ENCODE measurements around the gene ZNF689.

ZNF689 gene

DNA sequence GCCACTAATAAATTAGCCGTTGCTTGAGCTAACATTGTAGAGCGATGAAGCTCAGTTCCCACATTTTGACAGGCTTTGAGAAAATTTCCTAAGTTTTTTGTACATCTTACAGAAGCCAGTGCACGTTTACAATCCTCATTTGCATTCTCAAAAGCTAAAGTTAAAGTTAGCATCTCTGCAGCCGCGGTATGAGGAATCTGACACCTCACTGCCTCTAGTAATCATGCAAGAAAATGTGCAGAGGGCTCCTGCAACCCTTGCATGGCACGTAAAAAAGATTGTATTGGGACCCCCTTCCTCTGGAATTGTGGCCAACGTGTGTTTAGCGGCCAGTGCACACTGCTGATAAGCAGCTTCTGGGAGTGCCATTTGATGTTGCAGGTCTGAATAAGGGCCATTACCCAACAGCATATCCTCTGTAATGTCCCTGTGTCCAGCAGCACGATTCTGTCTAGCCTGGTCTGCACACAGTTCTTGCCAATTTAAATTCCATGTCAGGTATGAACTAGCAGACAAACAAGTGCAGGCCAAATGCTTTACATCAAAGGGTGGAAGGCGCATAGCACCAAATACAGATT lies 12.4 kb upstream of the ZNF689 start:
- no peak for DNase-seq (ENCODE audit: low spot score)
- in situ Hi-C loops (cut with MboI; ENCODE audit: low sequenced_read_pairs, unreplicated experiment) = loop anchor here (25.0 kb wide), 2 partner anchors 185 to 510 kb away; partner anchors contain the start of genes DCTPP1, GDPD3, MAPK3 and SEPHS2
- TF ChIP-seq, protein P1, sequence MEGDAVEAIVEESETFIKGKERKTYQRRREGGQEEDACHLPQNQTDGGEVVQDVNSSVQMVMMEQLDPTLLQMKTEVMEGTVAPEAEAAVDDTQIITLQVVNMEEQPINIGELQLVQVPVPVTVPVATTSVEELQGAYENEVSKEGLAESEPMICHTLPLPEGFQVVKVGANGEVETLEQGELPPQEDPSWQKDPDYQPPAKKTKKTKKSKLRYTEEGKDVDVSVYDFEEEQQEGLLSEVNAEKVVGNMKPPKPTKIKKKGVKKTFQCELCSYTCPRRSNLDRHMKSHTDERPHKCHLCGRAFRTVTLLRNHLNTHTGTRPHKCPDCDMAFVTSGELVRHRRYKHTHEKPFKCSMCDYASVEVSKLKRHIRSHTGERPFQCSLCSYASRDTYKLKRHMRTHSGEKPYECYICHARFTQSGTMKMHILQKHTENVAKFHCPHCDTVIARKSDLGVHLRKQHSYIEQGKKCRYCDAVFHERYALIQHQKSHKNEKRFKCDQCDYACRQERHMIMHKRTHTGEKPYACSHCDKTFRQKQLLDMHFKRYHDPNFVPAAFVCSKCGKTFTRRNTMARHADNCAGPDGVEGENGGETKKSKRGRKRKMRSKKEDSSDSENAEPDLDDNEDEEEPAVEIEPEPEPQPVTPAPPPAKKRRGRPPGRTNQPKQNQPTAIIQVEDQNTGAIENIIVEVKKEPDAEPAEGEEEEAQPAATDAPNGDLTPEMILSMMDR (IDR thresholded peaks at IDR 0.05; ENCODE audit: borderline replicate concordance, control extremely low read depth, extremely low read depth, insufficient read depth, missing control alignments) = no peak

GRCh38 chr16:30621765-30622164 lies 11.6 kb upstream of the ZNF689 start:
- TF ChIP-seq, protein P1 (IDR thresholded peaks at IDR 0.05; ENCODE audit: borderline replicate concordance, control extremely low read depth, extremely low read depth, insufficient read depth, missing control alignments) = no peak
- DNase-seq (ENCODE audit: low spot score) = no peak
- in situ Hi-C loops (cut with MboI; ENCODE audit: low sequenced_read_pairs, unreplicated experiment) = loop anchor here (25.0 kb wide), 2 partner anchors 184 to 509 kb away; partner anchors contain the start of genes DCTPP1, GDPD3, MAPK3 and SEPHS2

- in situ Hi-C loops (cut with MboI; ENCODE audit: low sequenced_read_pairs, unreplicated experiment) = loop anchor here (25.0 kb wide), 2 partner anchors 183 to 508 kb away; partner anchors contain the start of genes DCTPP1, GDPD3, MAPK3 and SEPHS2
- TF ChIP-seq, protein P1 (IDR thresholded peaks at IDR 0.05; ENCODE audit: borderline replicate concordance, control extremely low read depth, extremely low read depth, insufficient read depth, missing control alignments) = no peak
- DNase-seq (ENCODE audit: low spot score) = no peak
Measured at GRCh38 chr16:30620169-30620568, 10.0 kb upstream of the ZNF689 start.

- TF ChIP-seq, protein P1 (IDR thresholded peaks at IDR 0.05; ENCODE audit: borderline replicate concordance, control extremely low read depth, extremely low read depth, insufficient read depth, missing control alignments) = no peak
- in situ Hi-C loops (cut with MboI; ENCODE audit: low sequenced_read_pairs, unreplicated experiment) = loop anchor here (25.0 kb wide), 2 partner anchors 182 to 507 kb away; partner anchors contain the start of genes DCTPP1, GDPD3, MAPK3 and SEPHS2
- DNase-seq (ENCODE audit: low spot score) = no peak
Measured at GRCh38 chr16:30619638-30620037, 9.4 kb upstream of the ZNF689 start.

- no peak for DNase-seq (ENCODE audit: low spot score)
- TF ChIP-seq, protein P1 (IDR thresholded peaks at IDR 0.05; ENCODE audit: borderline replicate concordance, control extremely low read depth, extremely low read depth, insufficient read depth, missing control alignments) = no peak
- in situ Hi-C loops (cut with MboI; ENCODE audit: low sequenced_read_pairs, unreplicated experiment) = loop anchor here (25.0 kb wide), 2 partner anchors 182 to 507 kb away; partner anchors contain the start of genes DCTPP1, GDPD3, MAPK3 and SEPHS2
Measured at GRCh38 chr16:30619202-30619601, 9.0 kb upstream of the ZNF689 start.

GRCh38 chr16:30615358-30616091 lies 5.3 kb upstream of the ZNF689 start:
- in situ Hi-C loops (cut with MboI; ENCODE audit: low sequenced_read_pairs, unreplicated experiment) = loop anchor here (25.0 kb wide), 2 partner anchors 178 to 503 kb away; partner anchors contain the start of genes DCTPP1, GDPD3, MAPK3 and SEPHS2
- TF ChIP-seq, protein P1 (IDR thresholded peaks at IDR 0.05; ENCODE audit: borderline replicate concordance, control extremely low read depth, extremely low read depth, insufficient read depth, missing control alignments) = peak; percentile 79
- DNase-seq (ENCODE audit: low spot score) = peak; percentile 69
